Cardiac fibroblast (primary cell): ENCODE results near the gene JADE2.

ENCODE experiments used
- DNase-seq, 2 donors: peaks; one replicate each; pipeline versions ENCODE4 v3.0.0 to v3.0.0-alpha.2; 2010; ENCODE audit warnings: low read depth in 2 of 2
- H3K4me3 ChIP-seq, 2 donors: replicated peaks in 1 of 2; 1 replicate in 1 of 2; 2 replicates in 1 of 2; pipeline ENCODE4 v1.5.1; 2011; ENCODE audit warnings: low read depth in 2 of 2, low read length in 2 of 2, mild to moderate bottlenecking in 2 of 2, moderate library complexity in 1 of 2
- CTCF ChIP-seq: IDR thresholded peaks from one replicate; pipeline ENCODE4 v1.5.1; 2011; ENCODE audit warnings: low read depth, mild to moderate bottlenecking, low read length, inconsistent platforms

JADE2 gene

DNA sequence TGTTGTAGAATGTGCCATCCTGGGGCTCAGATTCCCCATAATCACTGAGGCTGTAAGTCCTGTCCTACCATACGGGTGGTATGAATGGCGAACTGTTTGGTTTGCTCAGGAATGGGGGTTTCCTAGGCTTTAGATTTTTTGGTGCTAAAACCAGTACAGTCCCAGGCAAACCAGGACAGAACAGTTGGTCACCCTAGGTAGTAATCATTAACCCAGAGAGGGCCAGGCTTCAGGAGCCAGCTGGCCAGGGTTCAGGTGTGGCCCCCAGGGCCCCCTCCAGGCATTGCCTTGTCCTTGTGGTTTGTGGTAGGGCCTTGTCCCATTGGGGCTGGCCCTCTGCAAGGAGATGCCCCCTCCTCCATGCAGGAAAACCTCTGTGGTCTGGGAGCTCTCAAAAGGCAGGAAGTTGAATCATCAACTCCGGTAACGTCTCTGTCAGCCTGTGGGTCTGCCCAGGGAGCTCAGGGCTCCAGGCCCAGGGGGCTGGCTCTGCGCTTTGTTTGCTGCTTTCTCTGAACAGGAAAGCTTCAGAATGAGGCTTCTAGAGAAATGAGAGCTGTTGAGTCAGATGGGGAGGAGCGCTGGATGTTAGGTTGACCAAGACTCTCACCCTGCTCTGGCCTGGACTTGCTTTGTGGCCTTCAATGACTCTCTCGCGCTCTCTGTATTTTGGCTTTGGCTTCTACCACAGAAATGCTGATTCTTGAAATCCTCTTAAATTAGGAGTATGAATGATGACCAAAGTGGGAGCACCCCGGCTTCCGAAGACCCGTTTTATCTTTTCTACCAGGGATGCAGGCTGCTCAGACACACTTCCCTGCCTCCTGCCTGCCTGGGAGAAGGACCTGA is 22.2 kb upstream of the JADE2 start:
- no peak overlapping the region for H3K4me3 ChIP-seq
- TF ChIP-seq CTCF = no peak

GRCh38 chr5:134503937-134504437 is 21.5 kb upstream of the JADE2 start:
- H3K4me3 ChIP-seq = no peak overlapping the region
- no peak for TF ChIP-seq CTCF
- peak in 1 of 2 donors; percentile 40 for DNase-seq

More for the DNA sequence above, 22.2 kb upstream of the JADE2 start:
- DNase-seq = peak; percentile 97 to 99

DNA sequence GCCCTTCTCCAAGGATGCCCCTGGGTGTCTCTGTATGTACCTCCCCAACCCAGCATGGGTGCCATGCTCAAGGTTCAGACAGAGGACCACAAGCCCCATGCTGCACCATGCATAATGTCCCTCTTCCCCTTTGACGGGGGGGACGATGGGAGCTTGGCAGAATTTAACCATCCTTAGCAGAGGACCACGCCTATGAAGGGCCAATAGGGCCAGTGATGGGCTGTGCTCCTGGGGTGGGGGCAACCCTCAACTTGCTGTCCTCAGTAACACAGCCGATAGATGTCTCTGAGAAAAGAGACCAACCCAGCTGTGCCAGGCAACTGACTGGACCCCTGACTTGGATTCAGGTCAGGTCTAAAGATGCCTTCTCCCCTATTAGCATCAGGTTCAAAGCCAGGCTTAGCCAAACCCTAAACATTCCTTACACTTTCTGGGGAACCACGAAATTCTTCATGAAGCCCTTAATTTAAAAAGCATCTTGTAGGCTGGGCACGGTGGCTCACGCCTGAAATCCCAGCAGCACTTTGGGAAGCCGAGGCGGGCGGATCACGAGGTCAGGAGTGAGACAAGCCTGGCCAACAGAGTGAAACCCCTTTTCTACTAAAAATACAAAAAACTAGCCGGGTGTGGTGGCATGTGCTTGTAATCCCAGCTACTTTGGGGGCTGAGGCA is 20.7 kb upstream of the JADE2 start:
- no peak overlapping the region for H3K4me3 ChIP-seq
- no peak for DNase-seq
- TF ChIP-seq CTCF = no peak

GRCh38 chr5:134506054-134507039 is 19.1 kb upstream of the JADE2 start:
- DNase-seq = peak in 1 of 2 donors; percentile 69
- H3K4me3 ChIP-seq = no peak overlapping the region
- TF ChIP-seq CTCF = no peak

DNA sequence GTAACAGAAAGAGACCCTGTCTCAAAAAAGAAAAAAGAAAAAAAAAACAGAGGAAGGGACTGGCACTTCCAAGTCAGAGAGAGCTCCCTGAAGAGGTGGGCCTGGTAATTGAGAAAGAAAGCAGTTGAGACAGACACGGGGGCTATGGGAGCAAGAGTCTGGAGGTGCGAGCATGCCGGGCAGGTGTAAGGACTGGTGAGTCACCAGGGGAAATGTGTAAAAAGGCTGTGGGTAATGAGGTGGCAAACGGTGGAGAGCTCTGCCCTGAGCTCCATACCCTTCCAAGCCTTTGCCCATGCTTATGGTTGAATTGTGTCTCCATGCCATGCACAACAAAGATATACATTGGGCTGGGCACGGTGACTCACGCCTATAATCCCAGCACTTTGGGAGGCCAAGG is 18.0 kb upstream of the JADE2 start:
- no peak for DNase-seq
- TF ChIP-seq CTCF = no peak
- H3K4me3 ChIP-seq = no peak overlapping the region

DNA sequence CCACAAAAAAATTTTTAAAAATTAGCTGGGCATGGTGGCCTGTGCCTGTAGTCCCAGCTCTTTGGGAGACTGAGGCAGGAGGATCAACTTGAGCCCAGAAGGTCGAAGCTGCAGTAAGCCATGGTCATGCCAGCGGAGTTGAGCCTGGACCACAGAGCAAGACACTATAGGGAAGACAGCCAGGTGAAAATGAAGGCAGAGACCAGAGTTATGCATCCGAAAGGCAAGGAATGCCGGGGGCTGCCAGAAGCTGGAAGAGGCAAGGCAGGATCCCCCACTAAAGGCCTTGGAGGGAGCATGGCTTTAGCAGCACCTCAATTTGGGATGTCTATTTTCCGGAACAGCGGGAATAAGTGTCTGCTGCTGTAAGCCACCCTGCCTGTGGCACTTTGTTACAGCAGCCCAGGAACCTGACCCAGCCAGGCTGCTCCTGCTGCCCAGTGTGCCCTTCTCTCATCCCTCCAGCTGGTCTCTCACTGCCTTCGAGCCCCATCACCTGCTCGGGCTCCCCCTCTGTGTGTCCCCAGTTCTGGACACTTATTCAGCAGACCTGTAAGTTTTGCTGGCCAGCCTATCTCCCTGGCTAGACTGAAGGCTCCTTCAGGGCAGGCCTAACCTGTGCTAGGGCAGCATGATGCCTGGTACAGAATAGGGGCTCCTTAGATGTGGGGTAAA is 16.8 kb upstream of the JADE2 start:
- no peak overlapping the region for H3K4me3 ChIP-seq
- DNase-seq = no peak
- TF ChIP-seq CTCF = no peak
